GM12873 (cell line): ENCODE data around the gene POLR3H.

Experiments used
- CTCF ChIP-seq: IDR thresholded peaks from 2 replicates; pipeline ENCODE4 v1.5.1; 2012; ENCODE audit warnings: low read depth, mild to moderate bottlenecking, moderate library complexity, low read length, control low read depth; ENCODE audit not compliant: insufficient read depth; ENCODE audit errors: missing control alignments

POLR3H gene

DNA sequence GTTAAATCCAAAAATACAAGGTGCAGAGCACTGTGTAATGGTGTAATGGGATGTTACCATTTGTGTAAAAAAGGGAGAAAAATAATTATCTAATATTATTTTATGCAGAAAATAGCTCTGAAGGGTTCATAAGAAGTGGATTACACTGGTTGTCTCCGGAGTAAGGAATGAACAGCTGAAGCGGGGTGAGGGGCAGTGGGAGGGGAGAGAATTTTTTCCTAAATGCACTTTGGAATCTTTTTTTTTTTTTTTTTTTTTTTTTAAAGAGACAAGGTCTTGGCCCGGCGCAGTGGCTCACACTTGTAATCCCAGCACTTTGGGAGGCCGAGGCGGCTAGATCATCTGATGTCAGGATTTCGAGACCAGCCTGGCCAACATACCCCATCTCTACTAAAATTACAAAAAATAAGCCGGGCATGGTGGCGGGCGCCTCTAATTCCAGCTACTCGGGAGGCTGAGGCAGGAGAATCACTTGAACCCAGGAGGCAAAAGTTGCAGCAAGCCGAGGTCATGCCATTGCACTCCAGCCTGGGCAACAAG, 6.8 kb upstream of the POLR3H start:
- no peak for TF ChIP-seq CTCF

- TF ChIP-seq CTCF, result no peak
Observed at GRCh38 chr22:41548830-41549211, 4.6 kb upstream of the POLR3H start.

- no peak for TF ChIP-seq CTCF
Observed at GRCh38 chr22:41544671-41545476, 604 bp upstream of the POLR3H start.

DNA sequence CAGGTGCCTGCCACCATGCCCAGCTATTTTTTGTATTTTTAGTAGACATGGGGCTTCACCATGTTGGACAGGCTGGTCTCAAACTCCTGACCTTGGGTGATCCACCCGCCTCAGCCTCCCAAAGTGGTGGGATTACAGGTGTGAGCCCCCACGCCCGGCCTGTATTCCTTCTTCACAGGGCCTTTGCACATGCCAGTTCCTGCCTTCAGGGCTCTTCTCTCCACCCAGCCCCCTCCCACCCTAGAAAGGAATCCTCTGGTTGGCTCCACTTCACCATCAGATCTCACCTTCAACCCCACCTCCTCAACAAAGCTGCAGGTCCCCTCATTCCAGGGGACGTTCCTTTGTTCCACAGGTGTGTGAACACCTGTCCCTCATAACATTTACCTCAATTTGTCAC, 2.0 kb downstream of the POLR3H start:
- no peak for TF ChIP-seq CTCF

- no peak for TF ChIP-seq CTCF
Observed at GRCh38 chr22:41541484-41541883, 2.8 kb downstream of the POLR3H start.

DNA sequence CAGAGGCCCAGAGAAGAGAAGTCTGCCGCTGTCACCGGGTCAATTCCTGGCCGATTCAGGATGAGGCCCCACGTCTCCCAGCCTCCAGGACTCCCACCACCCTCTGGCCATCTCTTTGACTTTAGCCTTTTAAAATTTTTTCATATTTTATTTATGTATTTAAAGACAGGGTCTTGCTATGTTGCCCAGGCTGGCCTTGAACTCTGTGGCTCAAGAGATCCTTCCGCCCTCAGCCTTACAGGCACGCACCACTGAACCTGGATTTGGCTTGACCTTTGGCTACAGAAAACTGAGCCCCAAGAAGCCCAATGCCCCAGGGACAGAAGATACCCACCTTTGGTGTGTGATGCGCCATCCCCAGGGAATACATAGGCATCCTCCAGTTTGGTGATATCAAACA, 3.9 kb downstream of the POLR3H start:
- TF ChIP-seq CTCF, result no peak

- TF ChIP-seq CTCF, result no peak
Observed at GRCh38 chr22:41540006-41540315, 4.3 kb downstream of the POLR3H start.
